ENCODE results near the gene FREM1. TPM values are rescaled to one million over a fixed set of nuclear protein-coding genes. Genes with fewer than 3 reads are reported as not detected.

The FREM1 gene
- total RNA-seq, 1 experiment from 2014 or later = 0.17 TPM

DNA sequence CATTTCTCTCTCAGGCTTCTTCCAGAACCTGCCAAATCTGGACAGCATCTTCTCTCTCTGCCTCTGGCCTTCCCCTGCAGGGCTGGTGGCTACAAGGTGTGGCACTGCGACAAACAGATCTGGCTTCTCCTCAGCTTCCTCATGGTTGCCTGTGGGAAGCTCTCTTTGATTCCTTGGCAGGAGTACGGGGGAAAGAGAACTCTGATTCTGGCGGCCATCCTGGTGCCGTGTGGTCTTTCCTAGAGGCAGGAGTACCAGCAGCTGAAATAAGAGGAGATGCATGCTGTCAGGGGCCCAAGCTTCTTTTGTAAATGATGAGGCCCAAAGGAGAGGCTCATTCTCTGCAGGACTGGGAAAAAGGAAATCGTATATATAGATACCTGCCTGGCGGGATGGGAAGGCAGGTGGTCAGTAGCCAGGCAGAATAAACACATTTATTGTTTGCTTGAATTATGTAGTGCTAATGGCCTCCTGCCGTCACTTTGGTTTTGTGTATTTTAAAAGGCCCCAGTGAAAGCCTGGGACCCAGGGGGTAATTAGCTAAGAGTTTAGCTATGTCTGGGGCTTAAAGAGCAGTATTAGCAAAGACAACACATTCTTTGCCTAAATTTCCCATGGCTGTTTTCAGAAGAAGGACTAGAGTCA lies 187.7 kb downstream of the FREM1 start, which contains the start of gene CER1:
Gene CER1 (minus strand): TSS at position 343 of the 645 bp plus-strand sequence. CDS start 61 bp downstream, at position 282.
- ChIA-PET POLR2A (ENCODE audit: unreplicated experiment) (no interaction called here), CTCF (no interaction called here)
- H3K4me2 ChIP-seq = no peak within 1 kb of the TSS
- H3K27ac ChIP-seq = no peak within 1 kb of the TSS
- no peaks in the 10 kb centered on the region for H4K20me1 ChIP-seq (ENCODE audit: insufficient read depth)
- intact Hi-C loops (cut with micrococcal nuclease; ENCODE audit: unreplicated experiment) = no loop called here
- BruUV-seq (replicated peaks) = no TSS peak
- no peak within 1 kb of the TSS for H2AFZ ChIP-seq
- H3K27me3 ChIP-seq (ENCODE audit: insufficient read depth, low read depth) = no peaks in the 10 kb centered on the region
- no peak within 1 kb of the TSS for H3K4me3 ChIP-seq
- no peaks in the 10 kb centered on the region for H3K79me2 ChIP-seq (ENCODE audit: low read depth)
- no peaks in the 10 kb centered on the region for H3K9me2 ChIP-seq (ENCODE audit: insufficient read depth)
- no peak for DNase-seq
- no peaks in the 10 kb centered on the region for H3K36me3 ChIP-seq (ENCODE audit: low read depth)
- H3F3A ChIP-seq (ENCODE audit: insufficient read depth, low read depth) = no peaks in the 10 kb centered on the region
- H3K9me3 ChIP-seq (ENCODE audit: insufficient read depth, low read depth) = no peaks in the 10 kb centered on the region
- TF ChIP-seq, protein P1, sequence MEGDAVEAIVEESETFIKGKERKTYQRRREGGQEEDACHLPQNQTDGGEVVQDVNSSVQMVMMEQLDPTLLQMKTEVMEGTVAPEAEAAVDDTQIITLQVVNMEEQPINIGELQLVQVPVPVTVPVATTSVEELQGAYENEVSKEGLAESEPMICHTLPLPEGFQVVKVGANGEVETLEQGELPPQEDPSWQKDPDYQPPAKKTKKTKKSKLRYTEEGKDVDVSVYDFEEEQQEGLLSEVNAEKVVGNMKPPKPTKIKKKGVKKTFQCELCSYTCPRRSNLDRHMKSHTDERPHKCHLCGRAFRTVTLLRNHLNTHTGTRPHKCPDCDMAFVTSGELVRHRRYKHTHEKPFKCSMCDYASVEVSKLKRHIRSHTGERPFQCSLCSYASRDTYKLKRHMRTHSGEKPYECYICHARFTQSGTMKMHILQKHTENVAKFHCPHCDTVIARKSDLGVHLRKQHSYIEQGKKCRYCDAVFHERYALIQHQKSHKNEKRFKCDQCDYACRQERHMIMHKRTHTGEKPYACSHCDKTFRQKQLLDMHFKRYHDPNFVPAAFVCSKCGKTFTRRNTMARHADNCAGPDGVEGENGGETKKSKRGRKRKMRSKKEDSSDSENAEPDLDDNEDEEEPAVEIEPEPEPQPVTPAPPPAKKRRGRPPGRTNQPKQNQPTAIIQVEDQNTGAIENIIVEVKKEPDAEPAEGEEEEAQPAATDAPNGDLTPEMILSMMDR (conservative IDR thresholded peaks at IDR 0.05) = no peak
- no peak for TF ChIP-seq EZH2 (IDR thresholded peaks at IDR 0.05; ENCODE audit: low read depth)
- no peaks in the 10 kb centered on the region for H3K4me1 ChIP-seq (replicated peaks; ENCODE audit: insufficient read depth)

DNA sequence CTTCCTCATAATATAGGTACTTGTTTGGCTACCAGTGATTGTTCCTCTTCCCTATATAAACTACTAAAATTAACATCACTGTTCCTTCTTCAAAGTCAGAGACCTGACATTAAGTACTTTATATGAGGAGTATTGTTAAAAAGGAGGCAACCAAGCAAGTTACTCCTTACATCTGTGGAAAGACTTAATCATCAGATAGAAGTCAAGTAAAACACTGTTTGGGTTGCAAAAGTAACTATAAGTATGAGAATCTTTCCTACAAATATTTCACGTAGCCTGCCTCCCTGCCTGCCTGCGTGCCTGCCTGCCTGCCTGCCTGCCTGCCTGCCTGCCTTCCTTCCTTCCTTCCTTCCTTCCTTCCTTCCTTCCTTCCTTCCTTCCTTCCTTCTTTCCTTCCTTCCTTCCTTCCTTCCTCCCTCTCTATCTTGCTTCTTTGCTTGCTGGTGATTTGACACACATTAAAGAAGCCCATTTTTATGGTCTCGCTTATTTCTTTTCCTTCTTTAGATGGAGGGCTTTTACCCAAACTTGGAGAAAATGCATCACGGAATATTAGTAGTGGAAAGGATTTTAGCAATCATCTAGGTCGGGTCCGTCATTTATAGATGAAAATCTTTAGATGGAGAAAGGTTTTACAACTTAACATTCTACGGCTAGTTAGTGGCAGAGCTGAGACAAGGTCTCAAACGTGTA lies 190.9 kb downstream of the FREM1 start:
- no peak overlapping the region for H3K27ac ChIP-seq
- H4K20me1 ChIP-seq (ENCODE audit: insufficient read depth) = no peaks in the 10 kb centered on the region
- H3K36me3 ChIP-seq (ENCODE audit: low read depth) = no peaks in the 10 kb centered on the region
- H3K27me3 ChIP-seq (ENCODE audit: insufficient read depth, low read depth) = no peaks in the 10 kb centered on the region
- no peaks in the 10 kb centered on the region for H3K9me2 ChIP-seq (ENCODE audit: insufficient read depth)
- no peak overlapping the region for H3K4me2 ChIP-seq
- intact Hi-C loops (cut with micrococcal nuclease; ENCODE audit: unreplicated experiment) = no loop called here
- no peak overlapping the region for H2AFZ ChIP-seq
- TF ChIP-seq EZH2 (IDR thresholded peaks at IDR 0.05; ENCODE audit: low read depth) = no peak
- TF ChIP-seq, protein P1 (conservative IDR thresholded peaks at IDR 0.05) = no peak
- H3K79me2 ChIP-seq (ENCODE audit: low read depth) = no peaks in the 10 kb centered on the region
- no peak overlapping the region for H3K4me3 ChIP-seq
- no peaks in the 10 kb centered on the region for H3K9me3 ChIP-seq (ENCODE audit: insufficient read depth, low read depth)
- CTCF ChIA-PET = no interaction called here
- no peaks in the 10 kb centered on the region for H3K4me1 ChIP-seq (replicated peaks; ENCODE audit: insufficient read depth)
- no TSS peak for BruUV-seq (replicated peaks)
- H3F3A ChIP-seq (ENCODE audit: insufficient read depth, low read depth) = no peaks in the 10 kb centered on the region
- POLR2A ChIA-PET (ENCODE audit: unreplicated experiment) = no interaction called here
- DNase-seq = no peak

DNA sequence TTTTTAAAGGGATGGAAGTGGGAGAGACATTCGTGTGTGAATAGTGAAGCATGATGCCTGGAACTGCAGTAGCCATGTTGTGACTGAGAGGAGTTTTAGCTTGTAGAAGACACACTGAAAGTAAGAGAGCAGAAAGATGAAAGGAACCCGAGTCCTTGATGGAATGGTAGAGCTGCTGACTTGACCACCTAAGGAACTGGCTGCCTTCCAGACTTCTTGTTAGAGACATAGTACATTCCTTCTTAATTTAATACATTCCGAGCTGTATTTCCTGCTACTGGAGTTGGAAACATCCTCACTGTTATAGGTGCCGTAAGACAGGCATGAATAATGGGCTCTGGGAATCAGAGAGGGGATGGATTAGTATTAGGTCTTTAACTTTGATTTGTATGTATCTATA lies 195.1 kb downstream of the FREM1 start:
- no peak for TF ChIP-seq EZH2 (IDR thresholded peaks at IDR 0.05; ENCODE audit: low read depth)
- TF ChIP-seq, protein P1 (conservative IDR thresholded peaks at IDR 0.05) = no peak
- CTCF ChIA-PET = no interaction called here
- BruUV-seq (replicated peaks) = no TSS peak
- no peaks in the 10 kb centered on the region for H3K36me3 ChIP-seq (ENCODE audit: low read depth)
- no peaks in the 10 kb centered on the region for H3F3A ChIP-seq (ENCODE audit: insufficient read depth, low read depth)
- no peak overlapping the region for H3K4me2 ChIP-seq
- no peaks in the 10 kb centered on the region for H4K20me1 ChIP-seq (ENCODE audit: insufficient read depth)
- H3K4me3 ChIP-seq = no peak overlapping the region
- no peaks in the 10 kb centered on the region for H3K9me3 ChIP-seq (ENCODE audit: insufficient read depth, low read depth)
- H3K27ac ChIP-seq = no peak overlapping the region
- H3K27me3 ChIP-seq (ENCODE audit: insufficient read depth, low read depth) = no peaks in the 10 kb centered on the region
- peaks cover 14% of the 10 kb centered on the region for H3K4me1 ChIP-seq (replicated peaks; ENCODE audit: insufficient read depth)
- DNase-seq = no peak
- POLR2A ChIA-PET (ENCODE audit: unreplicated experiment) = no interaction called here
- H2AFZ ChIP-seq = no peak overlapping the region
- intact Hi-C loops (cut with micrococcal nuclease; ENCODE audit: unreplicated experiment) = no loop called here
- no peaks in the 10 kb centered on the region for H3K79me2 ChIP-seq (ENCODE audit: low read depth)
- no peaks in the 10 kb centered on the region for H3K9me2 ChIP-seq (ENCODE audit: insufficient read depth)
